HEK293 (cell line): ENCODE results near the gene LNPEP.

Experiments
- CTCF ChIA-PET: fragments of 350-600 bp; formaldehyde crosslinking; extraction: SDS; loops from one replicate; lab custom pipeline; 2021; ENCODE audit warnings: antibody characterized with exemption; lab: Yijun Ruan, JAX
- POLR2A ChIA-PET: fragments of 300-600 bp; formaldehyde crosslinking; extraction: SDS; loops from one replicate; lab custom pipeline; 2020; ENCODE audit warnings: antibody characterized with exemption, inconsistent platforms; lab: Yijun Ruan, JAX
- H3K27ac ChIP-seq: fragments of 200-500 bp; sonication (Bioruptor generic); 2 replicates; pipeline ENCODE4 v1.5.1; 2014; ENCODE audit warnings: low read depth, low read length, control low read depth, inconsistent platforms; ENCODE audit errors: extremely low read depth
- H3K36me3 ChIP-seq, 2 experiments: fragments of 200-500 bp in 1 of 2; sonication (Bioruptor generic) in 1 of 2; 1 replicate in 1 of 2; 2 replicates in 1 of 2; pipeline ENCODE4 v1.5.1; 2014 to 2017; ENCODE audit warnings: inconsistent platforms in 2 of 2, low read length in 2 of 2; ENCODE audit not compliant: control insufficient read depth in 2 of 2, insufficient read depth in 1 of 2
- H3K4me1 ChIP-seq: fragments of 200-500 bp; sonication (Bioruptor generic); 2 replicates; pipeline ENCODE4 v1.5.1; 2014; ENCODE audit warnings: mild to moderate bottlenecking, low read length, inconsistent platforms; ENCODE audit not compliant: control insufficient read depth, insufficient read depth
- H3K4me3 ChIP-seq: 2 replicates; pipeline ENCODE4 v1.5.1; 2011; ENCODE audit warnings: low read depth, mild to moderate bottlenecking, control low read depth, low read length, moderate library complexity
- H3K9me3 ChIP-seq: fragments of 200-500 bp; sonication (Bioruptor generic); 2 replicates; pipeline ENCODE4 v1.5.1; 2014; ENCODE audit warnings: low read depth, low read length, inconsistent platforms; ENCODE audit not compliant: control insufficient read depth, insufficient read depth
- FEZF1 ChIP-seq: fragments of 450-650 bp; formaldehyde crosslinking; IDR thresholded peaks from 2 replicates; pipeline ENCODE4 v1.5.1; 2016; ENCODE audit warnings: missing biosample characterization, missing genetic modification characterization
- GLIS1 ChIP-seq: fragments of 450-650 bp; formaldehyde crosslinking; IDR thresholded peaks from 2 replicates; pipeline ENCODE4 v1.5.1; 2016; ENCODE audit warnings: missing biosample characterization, missing genetic modification characterization
- YY1 ChIP-seq: fragments of 450-650 bp; formaldehyde crosslinking; IDR thresholded peaks from 2 replicates; pipeline ENCODE4 v1.5.1; 2018; ENCODE audit warnings: missing biosample characterization, missing genetic modification characterization
- YY2 ChIP-seq: fragments of 450-650 bp; formaldehyde crosslinking; IDR thresholded peaks from 2 replicates; pipeline ENCODE4 v1.5.1; 2016; ENCODE audit warnings: missing biosample characterization, missing genetic modification characterization
- ZBTB17 ChIP-seq: fragments of 450-650 bp; formaldehyde crosslinking; IDR thresholded peaks from 2 replicates; pipeline ENCODE4 v1.5.1; 2016; ENCODE audit warnings: missing biosample characterization, missing genetic modification characterization
- ZEB2 ChIP-seq: fragments of 450-650 bp; formaldehyde crosslinking; IDR thresholded peaks from 2 replicates; pipeline ENCODE4 v1.5.1; 2016; ENCODE audit warnings: missing biosample characterization, missing genetic modification characterization
- ZNF114 ChIP-seq: fragments of 450-650 bp; formaldehyde crosslinking; IDR thresholded peaks from 2 replicates; pipeline ENCODE4 v1.5.0; 2017; ENCODE audit warnings: missing biosample characterization, missing genetic modification characterization
- ZNF174 ChIP-seq: fragments of 450-650 bp; formaldehyde crosslinking; IDR thresholded peaks from 2 replicates; pipeline ENCODE4 v1.5.0; 2017; ENCODE audit warnings: missing biosample characterization, mild to moderate bottlenecking, missing genetic modification characterization
- ZNF248 ChIP-seq: fragments of 450-650 bp; formaldehyde crosslinking; IDR thresholded peaks from 2 replicates; pipeline ENCODE4 v1.5.1; 2017; ENCODE audit warnings: missing biosample characterization, missing genetic modification characterization
- ZNF341 ChIP-seq: fragments of 450-650 bp; formaldehyde crosslinking; IDR thresholded peaks from 2 replicates; pipeline ENCODE4; 2016; ENCODE audit warnings: low read depth, missing biosample characterization, missing genetic modification characterization
- ZNF350 ChIP-seq: fragments of 450-650 bp; formaldehyde crosslinking; IDR thresholded peaks from 2 replicates; pipeline ENCODE4 v1.5.0; 2017; ENCODE audit warnings: missing biosample characterization, mild to moderate bottlenecking, missing genetic modification characterization
- ZNF391 ChIP-seq: fragments of 450-650 bp; formaldehyde crosslinking; IDR thresholded peaks from 2 replicates; pipeline ENCODE4 v1.5.1; 2016; ENCODE audit warnings: low read depth, missing biosample characterization, missing genetic modification characterization, borderline replicate concordance
- ZNF404 ChIP-seq: fragments of 450-650 bp; formaldehyde crosslinking; IDR thresholded peaks from 2 replicates; pipeline ENCODE4 v1.5.1; 2017; ENCODE audit warnings: missing biosample characterization, missing genetic modification characterization
- ZNF433 ChIP-seq: fragments of 450-650 bp; formaldehyde crosslinking; IDR thresholded peaks from 2 replicates; pipeline ENCODE4 v1.5.1; 2016; ENCODE audit warnings: missing biosample characterization, missing genetic modification characterization, low read depth
- ZNF596 ChIP-seq: fragments of 450-650 bp; IDR thresholded peaks from 2 replicates; pipeline ENCODE4 v1.5.0; 2018; ENCODE audit warnings: missing biosample characterization, mild to moderate bottlenecking, missing genetic modification characterization, moderate library complexity
- ZNF610 ChIP-seq: fragments of 450-650 bp; formaldehyde crosslinking; IDR thresholded peaks from 2 replicates; pipeline ENCODE4 v1.5.1; 2016; ENCODE audit warnings: missing biosample characterization, missing genetic modification characterization, borderline replicate concordance
- ZNF658 ChIP-seq: fragments of 450-650 bp; formaldehyde crosslinking; IDR thresholded peaks from 2 replicates; pipeline ENCODE4; 2016; ENCODE audit warnings: missing biosample characterization, missing genetic modification characterization
- ZNF830 ChIP-seq: fragments of 450-650 bp; IDR thresholded peaks from 2 replicates; pipeline ENCODE4 v1.5.0; 2018; ENCODE audit warnings: missing biosample characterization, missing genetic modification characterization, low read depth, mild to moderate bottlenecking, moderate library complexity
- TF ChIP-seq, protein P1 (sequence below): fragments of 450-650 bp; formaldehyde crosslinking; IDR thresholded peaks from 2 replicates; pipeline ENCODE4 v1.5.1; 2016; ENCODE audit warnings: missing biosample characterization, missing genetic modification characterization
- TF ChIP-seq, protein P2 (sequence below): fragments of 450-650 bp; formaldehyde crosslinking; IDR thresholded peaks from 2 replicates; pipeline ENCODE4 v1.5.1; 2016; ENCODE audit warnings: missing biosample characterization, missing genetic modification characterization
- TF ChIP-seq, protein P3 (sequence below): fragments of 450-650 bp; formaldehyde crosslinking; IDR thresholded peaks from 2 replicates; pipeline ENCODE4 v1.5.1; 2016; ENCODE audit warnings: missing biosample characterization, missing genetic modification characterization

Gene LNPEP

DNA sequence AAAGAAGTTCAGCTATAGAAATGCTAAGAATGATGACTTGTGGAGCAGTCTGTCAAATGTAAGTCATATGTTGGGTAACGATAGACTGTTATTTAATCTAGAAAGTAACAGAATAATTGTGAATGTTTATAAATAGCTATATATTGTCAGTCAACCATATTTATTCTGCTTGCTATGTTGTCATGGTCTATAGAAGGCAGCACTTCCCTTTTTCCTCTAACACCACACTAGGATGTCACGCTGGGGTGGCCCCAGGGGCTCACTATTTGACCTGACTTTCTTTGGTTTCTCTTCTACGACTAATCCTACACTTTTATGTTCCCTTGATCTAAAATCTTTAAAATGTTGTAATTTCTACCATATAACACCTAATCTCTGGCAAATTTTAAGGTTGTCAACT, 39.1 kb upstream of the LNPEP start:
- POLR2A ChIA-PET: no interaction called here
- CTCF ChIA-PET: interaction anchor here (0.7 to 0.8 kb wide), 2 partner anchors 28 to 231 kb away, joined by 3 read pairs; no protein-coding TSS in a partner anchor
- no peak for TF ChIP-seq ZNF830 (tag by site-specific recombination)
- H3K9me3 ChIP-seq: no peaks in the 10 kb centered on the region
- no peak overlapping the region for H3K27ac ChIP-seq
- H3K4me1 ChIP-seq: no peaks in the 10 kb centered on the region
- H3K36me3 ChIP-seq: no peaks in the 10 kb centered on the region
- H3K4me3 ChIP-seq: no peak overlapping the region

DNA sequence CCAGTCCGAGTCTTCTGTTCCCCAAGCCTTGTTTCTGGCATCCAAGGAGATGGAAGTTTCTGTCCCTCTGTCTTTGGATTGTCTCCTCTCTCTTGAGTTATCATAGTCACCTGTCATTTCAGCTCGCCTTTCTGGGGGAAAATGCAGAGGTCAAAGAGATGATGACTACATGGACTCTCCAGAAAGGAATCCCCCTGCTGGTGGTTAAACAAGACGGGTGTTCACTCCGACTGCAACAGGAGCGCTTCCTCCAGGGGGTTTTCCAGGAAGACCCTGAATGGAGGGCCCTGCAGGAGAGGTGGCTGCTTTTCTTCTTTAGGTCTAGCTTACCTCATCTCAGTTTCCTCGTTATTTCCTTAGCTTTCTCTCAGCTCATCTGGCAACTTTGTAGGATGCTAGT, 34.5 kb upstream of the LNPEP start:
- H3K4me3 ChIP-seq: no peak overlapping the region
- H3K4me1 ChIP-seq: no peaks in the 10 kb centered on the region
- CTCF ChIA-PET: interaction anchor here (1.0 to 1.8 kb wide), 3 partner anchors 16 to 112 kb away, joined by 3 to 5 read pairs (median 4); no protein-coding TSS in a partner anchor
- H3K9me3 ChIP-seq: no peaks in the 10 kb centered on the region
- TF ChIP-seq ZNF248 (no peak), ZNF433 (tag by site-specific recombination) (no peak), ZNF596 (tag by site-specific recombination) (no peak)
- TF ChIP-seq, all 188 proteins: peak for 0
- H3K36me3 ChIP-seq: no peaks in the 10 kb centered on the region
- POLR2A ChIA-PET: no interaction called here
- no peak overlapping the region for H3K27ac ChIP-seq

DNA sequence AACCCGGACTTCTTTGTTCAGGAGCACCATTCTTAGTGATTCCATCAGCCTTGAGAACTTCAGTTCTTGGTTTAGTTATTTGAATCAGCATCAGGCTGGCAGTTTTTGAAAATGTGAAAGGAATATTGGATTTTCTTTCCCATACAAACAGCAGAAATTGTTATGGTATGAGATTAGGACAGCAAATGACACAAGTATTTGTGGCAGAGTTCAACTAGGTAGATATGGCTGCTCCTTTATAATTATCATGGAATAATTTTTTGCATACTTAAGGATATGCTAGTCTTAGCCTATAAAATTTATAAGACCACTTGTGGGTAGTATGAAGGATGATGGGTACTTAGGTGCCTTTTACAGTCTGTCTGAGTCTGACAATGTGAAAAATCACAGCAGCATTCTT, 34.0 kb upstream of the LNPEP start:
- CTCF ChIA-PET: interaction anchor here (1.0 to 1.8 kb wide), 3 partner anchors 16 to 112 kb away, joined by 3 to 5 read pairs (median 4); no protein-coding TSS in a partner anchor
- no peaks in the 10 kb centered on the region for H3K9me3 ChIP-seq

More for the DNA sequence above, 34.0 kb upstream of the LNPEP start:
- Histone ChIP-seq H3K27ac (no peak overlapping the region), H3K4me1 (no peaks in the 10 kb centered on the region), H3K4me3 (no peak overlapping the region), H3K36me3 (no peaks in the 10 kb centered on the region)
- POLR2A ChIA-PET: no interaction called here
- TF ChIP-seq ZNF658 (tag by site-specific recombination) (no peak), ZNF174 (tag by site-specific recombination) (no peak), YY2 (no peak), ZBTB17 (tag by site-specific recombination) (no peak), ZNF404 (tag by site-specific recombination) (no peak), YY1 (no peak), FEZF1 (tag by site-specific recombination) (no peak), ZNF350 (no peak), GLIS1 (tag by site-specific recombination) (no peak), ZNF341 (tag by site-specific recombination) (no peak), ZNF830 (tag by site-specific recombination) (no peak), ZNF114 (tag by site-specific recombination) (no peak), ZNF391 (no peak), ZNF610 (no peak), ZEB2 (no peak)
- TF ChIP-seq, protein P1, sequence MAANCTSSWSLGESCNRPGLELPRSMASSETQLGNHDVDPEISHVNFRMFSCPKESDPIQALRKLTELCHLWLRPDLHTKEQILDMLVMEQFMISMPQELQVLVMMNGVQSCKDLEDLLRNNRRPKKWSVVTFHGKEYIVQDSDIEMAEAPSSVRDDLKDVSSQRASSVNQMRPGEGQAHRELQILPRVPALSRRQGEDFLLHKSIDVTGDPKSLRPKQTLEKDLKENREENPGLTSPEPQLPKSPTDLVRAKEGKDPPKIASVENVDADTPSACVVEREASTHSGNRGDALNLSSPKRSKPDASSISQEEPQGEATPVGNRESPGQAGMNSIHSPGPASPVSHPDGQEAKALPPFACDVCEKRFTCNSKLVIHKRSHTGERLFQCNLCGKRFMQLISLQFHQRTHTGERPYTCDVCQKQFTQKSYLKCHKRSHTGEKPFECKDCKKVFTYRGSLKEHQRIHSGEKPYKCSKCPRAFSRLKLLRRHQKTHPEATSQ (tag by site-specific recombination): no peak
- TF ChIP-seq, protein P2, sequence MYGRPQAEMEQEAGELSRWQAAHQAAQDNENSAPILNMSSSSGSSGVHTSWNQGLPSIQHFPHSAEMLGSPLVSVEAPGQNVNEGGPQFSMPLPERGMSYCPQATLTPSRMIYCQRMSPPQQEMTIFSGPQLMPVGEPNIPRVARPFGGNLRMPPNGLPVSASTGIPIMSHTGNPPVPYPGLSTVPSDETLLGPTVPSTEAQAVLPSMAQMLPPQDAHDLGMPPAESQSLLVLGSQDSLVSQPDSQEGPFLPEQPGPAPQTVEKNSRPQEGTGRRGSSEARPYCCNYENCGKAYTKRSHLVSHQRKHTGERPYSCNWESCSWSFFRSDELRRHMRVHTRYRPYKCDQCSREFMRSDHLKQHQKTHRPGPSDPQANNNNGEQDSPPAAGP (tag by site-specific recombination): no peak
- TF ChIP-seq, protein P3, sequence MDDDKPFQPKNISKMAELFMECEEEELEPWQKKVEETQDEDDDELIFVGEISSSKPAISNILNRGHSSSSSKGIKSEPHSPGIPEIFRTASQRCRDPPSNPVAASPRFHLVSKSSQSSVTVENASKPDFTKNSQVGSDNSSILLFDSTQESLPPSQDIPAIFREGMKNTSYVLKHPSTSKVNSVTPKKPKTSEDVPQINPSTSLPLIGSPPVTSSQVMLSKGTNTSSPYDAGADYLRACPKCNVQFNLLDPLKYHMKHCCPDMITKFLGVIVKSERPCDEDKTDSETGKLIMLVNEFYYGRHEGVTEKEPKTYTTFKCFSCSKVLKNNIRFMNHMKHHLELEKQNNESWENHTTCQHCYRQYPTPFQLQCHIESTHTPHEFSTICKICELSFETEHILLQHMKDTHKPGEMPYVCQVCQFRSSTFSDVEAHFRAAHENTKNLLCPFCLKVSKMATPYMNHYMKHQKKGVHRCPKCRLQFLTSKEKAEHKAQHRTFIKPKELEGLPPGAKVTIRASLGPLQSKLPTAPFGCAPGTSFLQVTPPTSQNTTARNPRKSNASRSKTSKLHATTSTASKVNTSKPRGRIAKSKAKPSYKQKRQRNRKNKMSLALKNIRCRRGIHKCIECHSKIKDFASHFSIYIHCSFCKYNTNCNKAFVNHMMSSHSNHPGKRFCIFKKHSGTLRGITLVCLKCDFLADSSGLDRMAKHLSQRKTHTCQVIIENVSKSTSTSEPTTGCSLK (tag by site-specific recombination): no peak
